Stimulated activated naive B cell treated with anti-CD40 and anti-IgM and Interleukin-4, amounts not matched to agents 10 μg/mL and 1 μg/mL and 100 μg/mL, for 72 hours (primary cell): Measurements from ENCODE around the gene NCOA1.

Source experiments
- ATAC-seq, 2 donors: fragments of 150-1000 bp; cut with Tn5 transposase; replicated peaks; 2 replicates each; pipeline ENCODE4 v1.10.0; 2021; ENCODE audit warnings: moderate library complexity in 1 of 2
- DNase-seq: peaks from one replicate; pipeline ENCODE4 v3.0.0; 2021
- H3K27ac Mint-ChIP-seq: one replicate; pipeline ENCODE4 v1.8.0; 2022; ENCODE audit warnings: mild to moderate bottlenecking, mixed read lengths
- H3K27me3 Mint-ChIP-seq, 2 donors: one replicate each; pipeline ENCODE4 v1.8.0; 2022; ENCODE audit warnings: mixed read lengths in 2 of 2
- H3K36me3 Mint-ChIP-seq, 2 donors: one replicate each; pipeline ENCODE4 v1.8.0; 2022; ENCODE audit warnings: mixed read lengths in 2 of 2, mild to moderate bottlenecking in 1 of 2
- H3K4me1 Mint-ChIP-seq, 2 donors: one replicate each; pipeline ENCODE4 v1.8.0; 2022; ENCODE audit warnings: mixed read lengths in 2 of 2, mild to moderate bottlenecking in 1 of 2
- H3K4me3 Mint-ChIP-seq, 2 donors: one replicate each; pipeline ENCODE4 v1.8.0; 2022; ENCODE audit warnings: mild to moderate bottlenecking in 2 of 2, mixed read lengths in 2 of 2, moderate library complexity in 1 of 2
- H3K9me3 Mint-ChIP-seq, 2 donors: one replicate each; pipeline ENCODE4 v1.8.0; 2022; ENCODE audit warnings: mixed read lengths in 2 of 2, mild to moderate bottlenecking in 1 of 2

NCOA1 gene

DNA sequence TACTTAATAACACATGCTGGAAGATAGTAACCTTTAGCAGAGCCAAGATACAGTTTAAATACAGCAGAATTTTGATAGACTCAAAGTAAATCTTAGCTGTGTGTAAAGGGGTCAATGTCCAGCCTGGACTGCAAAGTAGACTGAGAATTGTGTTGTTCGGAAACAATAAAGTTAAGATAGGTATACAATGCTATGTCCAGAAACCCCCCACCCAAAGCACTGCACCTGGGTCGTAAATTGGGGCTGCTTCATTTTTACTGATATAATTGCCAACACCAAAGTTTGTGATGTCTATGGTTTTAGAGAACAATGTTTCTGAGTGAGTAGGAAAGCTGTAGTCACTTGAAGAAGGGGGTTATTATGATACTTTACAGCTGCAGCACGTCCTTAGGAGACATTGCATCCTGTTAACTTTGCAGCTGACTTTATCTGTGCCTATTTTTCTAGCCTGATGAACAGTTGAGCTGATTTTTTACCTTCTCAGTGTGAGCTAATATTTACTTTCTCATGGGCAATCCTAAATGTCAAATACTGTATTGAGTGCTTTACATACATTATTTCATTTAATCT, 4.3 kb upstream of the NCOA1 start:
- Mint-ChIP-seq H3K27me3 (peaks cover 7 to 8% of the 10 kb centered on the region in 2 donors), H3K27ac (no peak overlapping the region), H3K4me1 (peaks cover 11 to 18% of the 10 kb centered on the region in 2 donors), H3K9me3 (peaks cover 2 to 7% of the 10 kb centered on the region in 2 donors), H3K4me3 (no peak overlapping the region), H3K36me3 (no peaks in the 10 kb centered on the region)
- ATAC-seq = no peak
- no peak for DNase-seq

DNA sequence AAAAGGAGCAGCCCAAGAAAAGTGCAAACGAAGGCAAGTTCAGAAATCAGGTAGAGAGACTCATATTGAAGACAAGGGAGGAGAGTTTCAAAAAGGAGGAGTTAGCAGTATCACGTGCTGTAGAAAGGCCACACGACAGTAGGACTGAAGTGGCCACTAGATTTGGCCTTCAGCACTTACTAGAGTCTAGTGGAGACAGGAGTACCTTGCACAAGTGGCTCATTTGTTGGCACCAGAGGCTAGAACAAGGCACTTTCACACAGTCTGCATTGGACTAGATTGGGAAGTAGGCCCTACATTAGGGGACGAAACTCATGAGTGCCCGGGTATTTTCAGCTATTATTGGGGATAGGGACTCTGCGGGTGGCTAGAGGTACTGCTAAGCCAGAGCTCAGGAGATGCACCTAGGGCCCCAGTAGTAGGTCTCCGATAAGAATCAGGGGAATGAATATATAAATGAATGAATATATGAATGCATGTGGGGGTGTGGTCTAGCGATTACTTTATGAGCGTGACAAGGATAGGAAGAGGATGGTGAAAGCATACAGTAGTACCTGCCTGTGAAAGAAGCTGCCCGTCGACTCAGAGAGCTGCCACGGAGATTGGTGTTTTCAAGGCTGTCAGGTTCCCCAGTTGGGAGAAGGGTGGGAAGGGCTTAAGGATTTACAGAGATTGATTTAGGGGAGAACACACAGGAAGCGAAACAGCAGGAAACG, 1.4 kb upstream of the NCOA1 start:
- Mint-ChIP-seq H3K4me1 (peaks cover 29 to 43% of the 10 kb centered on the region in 2 donors), H3K4me3 (peak overlapping the region; percentile 96 to 99), H3K27ac (peak overlapping the region; percentile 98), H3K27me3 (peaks cover 0 to 4% of the 10 kb centered on the region in 2 donors), H3K36me3 (peaks cover 3 to 6% of the 10 kb centered on the region in 2 donors), H3K9me3 (peaks cover 2 to 3% of the 10 kb centered on the region in 2 donors)
- no peak for DNase-seq
- no peak for ATAC-seq

- Mint-ChIP-seq H3K9me3 (no peaks in the 10 kb centered on the region), H3K27ac (peak overlapping the region; percentile 98), H3K4me3 (peak overlapping the region; percentile 96 to 99), H3K27me3 (no peaks in the 10 kb centered on the region), H3K4me1 (peaks cover 29 to 45% of the 10 kb centered on the region in 2 donors), H3K36me3 (peaks cover 3 to 6% of the 10 kb centered on the region in 2 donors)
- ATAC-seq (no peak), DNase-seq (no peak)
Measured at GRCh38 chr2:24490181-24490689, 819 bp upstream of the NCOA1 start.

- H3K9me3 Mint-ChIP-seq = no peaks in the 10 kb centered on the region
- H3K27me3 Mint-ChIP-seq = no peaks in the 10 kb centered on the region
- H3K36me3 Mint-ChIP-seq = peaks cover 3 to 6% of the 10 kb centered on the region in 2 donors
- peak overlapping the region; percentile 84 for H3K27ac Mint-ChIP-seq
- peak overlapping the region; percentile 85 to 99 for H3K4me3 Mint-ChIP-seq
- peaks cover 31 to 45% of the 10 kb centered on the region in 2 donors for H3K4me1 Mint-ChIP-seq
- ATAC-seq = peak; percentile 45 to 46
- peak; percentile 40 for DNase-seq
Measured at GRCh38 chr2:24491542-24492420, 727 bp downstream of the NCOA1 start.

DNA sequence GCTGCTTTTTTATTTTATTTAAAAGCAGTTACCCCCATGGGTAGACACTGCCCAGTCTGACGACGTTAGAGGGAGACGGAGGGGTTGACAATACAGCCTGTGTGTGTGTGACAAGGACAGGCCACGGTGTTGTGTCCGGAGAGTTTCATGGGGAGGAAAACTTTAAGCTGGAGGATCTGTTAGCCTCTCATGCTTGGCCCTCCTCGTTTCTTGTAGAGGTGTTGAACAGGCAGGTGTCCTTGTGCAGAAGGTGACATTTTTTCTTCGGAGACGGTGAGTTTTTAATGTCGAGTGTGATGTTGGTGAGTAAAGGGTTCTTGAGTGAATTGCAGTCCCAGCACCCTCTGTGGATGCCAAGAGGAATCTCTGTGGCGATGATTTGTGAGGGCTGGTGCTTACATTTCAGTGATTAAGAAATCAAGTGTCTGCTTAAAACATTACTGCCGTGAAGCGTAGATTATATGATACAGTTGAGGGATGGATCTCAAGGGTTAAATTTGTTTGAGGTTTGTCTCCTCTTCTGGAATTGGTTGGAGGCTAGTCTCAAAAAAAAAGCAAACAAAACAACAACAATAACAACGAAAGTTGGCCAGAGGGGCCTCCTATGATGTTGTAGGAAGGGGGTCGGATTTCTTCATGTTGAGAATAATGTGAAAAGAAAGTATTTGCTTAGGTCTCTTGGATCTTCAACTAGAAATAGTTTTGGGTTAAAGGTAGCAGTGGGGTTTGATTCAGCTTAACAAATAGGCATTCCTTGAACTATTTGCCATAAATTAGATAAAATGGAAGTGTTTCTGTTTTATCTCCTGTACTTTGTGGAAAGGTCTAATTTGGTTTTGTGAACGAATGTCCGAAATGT, 1.6 kb downstream of the NCOA1 start:
- Mint-ChIP-seq H3K4me3 (peak overlapping the region; percentile 85 to 99), H3K9me3 (no peaks in the 10 kb centered on the region), H3K27ac (peak overlapping the region; percentile 79), H3K36me3 (peaks cover 3 to 6% of the 10 kb centered on the region in 2 donors), H3K27me3 (no peaks in the 10 kb centered on the region), H3K4me1 (peaks cover 32 to 50% of the 10 kb centered on the region in 2 donors)
- DNase-seq (no peak), ATAC-seq (no peak)

- peaks cover 3 to 6% of the 10 kb centered on the region in 2 donors for H3K36me3 Mint-ChIP-seq
- ATAC-seq (no peak), DNase-seq (no peak)
- no peaks in the 10 kb centered on the region for H3K9me3 Mint-ChIP-seq
- H3K27ac Mint-ChIP-seq = peak overlapping the region; percentile 37
- no peaks in the 10 kb centered on the region for H3K27me3 Mint-ChIP-seq
- H3K4me1 Mint-ChIP-seq = peaks cover 33 to 51% of the 10 kb centered on the region in 2 donors
- peak overlapping the region; percentile 31 to 33 for H3K4me3 Mint-ChIP-seq
Measured at GRCh38 chr2:24493713-24494112, 2.7 kb downstream of the NCOA1 start.

DNA sequence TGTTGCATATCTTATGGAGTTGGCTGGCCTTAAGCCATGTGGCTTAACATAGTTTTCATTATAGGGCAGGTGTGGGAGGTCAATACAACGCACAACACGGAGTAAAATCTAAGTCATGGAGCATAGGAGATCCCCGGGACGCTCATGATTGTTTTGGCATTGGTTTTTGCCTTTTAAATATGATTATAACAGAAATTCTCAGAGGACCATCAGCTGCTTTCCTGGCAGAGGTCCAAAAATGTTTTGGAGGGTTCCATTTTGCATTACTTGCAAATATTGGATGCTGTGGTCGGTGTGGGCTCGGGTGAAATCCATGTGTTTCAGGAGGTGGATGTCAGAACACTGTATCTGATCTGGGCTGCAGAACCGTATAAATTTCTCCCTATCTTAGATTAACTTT, 3.4 kb downstream of the NCOA1 start:
- ATAC-seq (no peak), DNase-seq (no peak)
- no peak overlapping the region for H3K27ac Mint-ChIP-seq
- no peak overlapping the region for H3K4me3 Mint-ChIP-seq
- no peaks in the 10 kb centered on the region for H3K9me3 Mint-ChIP-seq
- no peaks in the 10 kb centered on the region for H3K27me3 Mint-ChIP-seq
- peaks cover 3 to 6% of the 10 kb centered on the region in 2 donors for H3K36me3 Mint-ChIP-seq
- H3K4me1 Mint-ChIP-seq = peaks cover 33 to 47% of the 10 kb centered on the region in 2 donors

- ATAC-seq (no peak), DNase-seq (no peak)
- Mint-ChIP-seq H3K4me3 (no peak overlapping the region), H3K4me1 (peaks cover 26 to 36% of the 10 kb centered on the region in 2 donors), H3K9me3 (no peaks in the 10 kb centered on the region), H3K36me3 (peaks cover 3 to 6% of the 10 kb centered on the region in 2 donors), H3K27me3 (no peaks in the 10 kb centered on the region), H3K27ac (no peak overlapping the region)
Measured at GRCh38 chr2:24495451-24495850, 4.4 kb downstream of the NCOA1 start.

DNA sequence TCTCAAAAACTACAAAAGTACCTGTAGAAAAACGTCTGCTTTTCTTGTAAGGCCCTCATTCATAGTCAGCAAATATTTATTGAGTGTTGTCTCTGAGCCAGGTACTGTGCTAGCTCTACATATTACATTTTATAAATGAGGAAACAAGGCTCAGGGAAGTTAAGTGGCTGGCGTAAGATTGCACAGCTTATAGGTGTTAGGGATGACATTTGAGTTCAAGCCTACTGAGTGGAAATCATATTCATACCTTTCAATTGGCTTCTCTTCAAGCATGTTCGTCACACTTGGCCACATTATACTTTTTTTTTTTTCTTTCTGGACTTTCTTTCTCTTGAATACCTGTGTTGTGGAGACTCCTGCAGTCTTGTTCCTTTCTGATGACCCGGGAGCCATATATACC, 5.9 kb downstream of the NCOA1 start:
- ATAC-seq (no peak), DNase-seq (no peak)
- Mint-ChIP-seq H3K27me3 (no peaks in the 10 kb centered on the region), H3K9me3 (no peaks in the 10 kb centered on the region), H3K4me3 (no peak overlapping the region), H3K27ac (no peak overlapping the region), H3K4me1 (peaks cover 26 to 35% of the 10 kb centered on the region in 2 donors), H3K36me3 (peaks cover 3 to 6% of the 10 kb centered on the region in 2 donors)

- no peak overlapping the region for H3K27ac Mint-ChIP-seq
- H3K4me3 Mint-ChIP-seq = no peak overlapping the region
- H3K36me3 Mint-ChIP-seq = peaks cover 0 to 3% of the 10 kb centered on the region in 2 donors
- H3K4me1 Mint-ChIP-seq = peaks cover 23 to 36% of the 10 kb centered on the region in 2 donors
- ATAC-seq = no peak
- DNase-seq = no peak
- H3K27me3 Mint-ChIP-seq = no peaks in the 10 kb centered on the region
- H3K9me3 Mint-ChIP-seq = no peaks in the 10 kb centered on the region
Measured at GRCh38 chr2:24497685-24498084, 6.6 kb downstream of the NCOA1 start.

GRCh38 chr2:24498121-24498520, 7.1 kb downstream of the NCOA1 start:
- H3K27ac Mint-ChIP-seq = no peak overlapping the region
- no peaks in the 10 kb centered on the region for H3K27me3 Mint-ChIP-seq
- ATAC-seq (no peak), DNase-seq (no peak)
- H3K4me1 Mint-ChIP-seq = peaks cover 22 to 36% of the 10 kb centered on the region in 2 donors
- H3K9me3 Mint-ChIP-seq = no peaks in the 10 kb centered on the region
- H3K4me3 Mint-ChIP-seq = no peak overlapping the region
- peaks cover 0 to 3% of the 10 kb centered on the region in 2 donors for H3K36me3 Mint-ChIP-seq

GRCh38 chr2:24501813-24502212, 10.8 kb downstream of the NCOA1 start:
- no peak for DNase-seq
- ATAC-seq = no peak
- Mint-ChIP-seq H3K9me3 (peaks cover 0 to 2% of the 10 kb centered on the region in 2 donors), H3K4me3 (no peak overlapping the region), H3K36me3 (peaks cover 0 to 9% of the 10 kb centered on the region in 2 donors), H3K27me3 (no peaks in the 10 kb centered on the region), H3K4me1 (peaks cover 18 to 39% of the 10 kb centered on the region in 2 donors), H3K27ac (no peak overlapping the region)

GRCh38 chr2:24505534-24506275, 14.7 kb downstream of the NCOA1 start:
- DNase-seq (no peak), ATAC-seq (no peak)
- Mint-ChIP-seq H3K4me1 (peaks cover 34 to 69% of the 10 kb centered on the region in 2 donors), H3K27me3 (no peaks in the 10 kb centered on the region), H3K36me3 (peaks cover 0 to 9% of the 10 kb centered on the region in 2 donors), H3K27ac (no peak overlapping the region), H3K9me3 (peaks cover 0 to 3% of the 10 kb centered on the region in 2 donors), H3K4me3 (no peak overlapping the region)
